Endothelial cell of umbilical vein (primary cell): ENCODE data around the gene SLC49A4.

Experiments used
- CTCF ChIP-seq, 2 donors: IDR thresholded peaks; 1 replicate in 1 of 2; 2 replicates in 1 of 2; pipeline ENCODE4 v1.5.1; 2011; ENCODE audit warnings: low read length in 2 of 2, mild to moderate bottlenecking in 2 of 2, moderate library complexity in 2 of 2, control low read depth in 1 of 2, inconsistent platforms in 1 of 2, low read depth in 1 of 2; ENCODE audit not compliant: insufficient read depth in 1 of 2; ENCODE audit errors: extremely low read depth in 1 of 2
- EZH2 ChIP-seq: IDR thresholded peaks from 2 replicates; pipeline ENCODE4 v1.6.1; 2012; ENCODE audit warnings: borderline replicate concordance, low read depth, mild to moderate bottlenecking, moderate library complexity, low read length, inconsistent platforms; ENCODE audit not compliant: severe bottlenecking
- MAX ChIP-seq: IDR thresholded peaks from 2 replicates; pipeline ENCODE4 v1.6.1; 2011; ENCODE audit not compliant: insufficient read depth, insufficient read length
- MYC ChIP-seq: IDR thresholded peaks from one replicate; pipeline ENCODE4 v1.6.1; 2011; ENCODE audit warnings: mild to moderate bottlenecking, low read depth, low read length
- POLR2A ChIP-seq: IDR thresholded peaks from 2 replicates; pipeline ENCODE4 v1.6.1; 2012; ENCODE audit warnings: low read depth, mild to moderate bottlenecking, control low read depth, low read length
- POLR2AphosphoS5 ChIP-seq: IDR thresholded peaks from 2 replicates; pipeline ENCODE4 v1.6.1; 2012; ENCODE audit warnings: low read depth, mild to moderate bottlenecking, control low read depth, low read length, moderate library complexity; ENCODE audit not compliant: insufficient read depth

- no peak for TF ChIP-seq POLR2A
- no peak for TF ChIP-seq CTCF (IDR thresholded peaks at IDR 0.05; ENCODE audit: extremely low read depth in 1 of 2, insufficient read depth in 1 of 2, low read depth in 1 of 2, low read length in 2 of 2)
- no peak for TF ChIP-seq MYC
- TF ChIP-seq EZH2, result no peak
- no peak for TF ChIP-seq MAX
- no peak for TF ChIP-seq POLR2AphosphoS5
Observed at GRCh38 chr3:122816587-122816986, 21.7 kb downstream of the SLC49A4 start.
